ENCODE results near the gene CCT7.
A peak's percentile ranks its signal among the peaks of the same experiment; 100 is the strongest.
"Not testable (repeated sequence)": the region's sequence is repeated elsewhere in the genome, so short reads cannot be mapped to it uniquely, and the experiment has no call there.

CCT7 gene

GRCh38 chr2:73233932-73234832 lies at the start of gene CCT7:
Gene CCT7 (plus strand): TSS chr2:73234308. CDS start chr2:73234379, 71 bp downstream.
- DNase-seq = peak; percentile 78 to 80

- DNase-seq = no peak
These were observed 48.1 kb upstream of the CCT7 start for GRCh38 chr2:73185965-73186364.

GRCh38 chr2:73187549-73187948 lies 46.6 kb upstream of the CCT7 start:
- no peak for DNase-seq

GRCh38 chr2:73197579-73197978 lies 36.5 kb upstream of the CCT7 start:
- no peak for DNase-seq

- DNase-seq = not testable (repeated sequence)
These were observed 33.8 kb upstream of the CCT7 start for GRCh38 chr2:73200281-73200680.

GRCh38 chr2:73202156-73203054 lies 31.7 kb upstream of the CCT7 start, which contains the start of gene NOTO:
Gene NOTO (plus strand): TSS chr2:73202574. CDS start chr2:73202667, 93 bp downstream.
- no peak for DNase-seq

GRCh38 chr2:73203055-73203681 lies 30.9 kb upstream of the CCT7 start:
- DNase-seq = no peak

GRCh38 chr2:73205611-73206010 lies 28.5 kb upstream of the CCT7 start:
- DNase-seq = no peak

GRCh38 chr2:73208258-73208657 lies 25.9 kb upstream of the CCT7 start:
- DNase-seq = no peak

- no peak for DNase-seq
These were observed 24.1 kb upstream of the CCT7 start for GRCh38 chr2:73210019-73210418.

- DNase-seq = no peak
These were observed 23.4 kb upstream of the CCT7 start for GRCh38 chr2:73210696-73211095.

- no peak for DNase-seq
These were observed 22.0 kb upstream of the CCT7 start for GRCh38 chr2:73212098-73212447.

- peak; percentile 69 to 77 for DNase-seq
These were observed 21.5 kb upstream of the CCT7 start for GRCh38 chr2:73212448-73213176.

- DNase-seq = peak; percentile 91 to 93
These were observed 19.7 kb upstream of the CCT7 start, which contains the start of gene SMYD5 for GRCh38 chr2:73214120-73215035. Gene SMYD5 (plus strand): TSS chr2:73214245. CDS start chr2:73214267, 22 bp downstream.

GRCh38 chr2:73215254-73215653 lies 18.9 kb upstream of the CCT7 start:
- no peak for DNase-seq

- DNase-seq = no peak
These were observed 16.9 kb upstream of the CCT7 start for GRCh38 chr2:73217160-73217559.

GRCh38 chr2:73217826-73218225 lies 16.3 kb upstream of the CCT7 start:
- DNase-seq = no peak

- DNase-seq = no peak
These were observed 15.8 kb upstream of the CCT7 start for GRCh38 chr2:73218298-73218697.

- DNase-seq = no peak
These were observed 10.3 kb upstream of the CCT7 start for GRCh38 chr2:73223821-73224220.

GRCh38 chr2:73225513-73226360 lies 8.4 kb upstream of the CCT7 start:
- DNase-seq = no peak
